Urinary bladder (tissue), 4 donors: Measurements from ENCODE around the gene RAPGEF5. TPM values are rescaled to one million over a fixed set of nuclear protein-coding genes. Genes with fewer than 3 reads are reported as not detected.

Source experiments
- DNase-seq: peaks from one replicate; pipeline ENCODE4 v3.0.0-alpha.2; 2015; ENCODE audit errors: extremely low spot score
- H3K27ac ChIP-seq: one replicate; pipeline ENCODE4 v1.5.1; 2013; ENCODE audit warnings: low read depth, mild to moderate bottlenecking, moderate library complexity
- H3K36me3 ChIP-seq: one replicate; pipeline ENCODE4 v1.6.1; 2013; ENCODE audit warnings: mild to moderate bottlenecking, moderate library complexity; ENCODE audit not compliant: insufficient read depth
- H3K4me1 ChIP-seq: one replicate; pipeline ENCODE4 v1.6.1; 2013; ENCODE audit warnings: mild to moderate bottlenecking, moderate library complexity; ENCODE audit not compliant: insufficient read depth
- H3K4me3 ChIP-seq: one replicate; pipeline ENCODE4 v1.5.1; 2013; ENCODE audit warnings: low read depth, low read length
- WGBS: extraction: QIAGEN DNeasy Blood & Tissue Kit; methylation state at CpG from one replicate; pipeline ENCODE4 v1.1.7; 2013; 5-methylcytosine and 5-hydroxymethylcytosine counted together
- polyA plus RNA-seq: library from polyadenylated mRNA; stranded (reverse); fragments of 200-250 nt; gene quantifications from one replicate; pipeline ENCODE4 v1.2.3, GENCODE V29; 2013
- total RNA-seq: library from RNA; depleted of rRNA; stranded (reverse); fragments of >200 nt; gene quantifications from one replicate; pipeline ENCODE4 v1.2.3, GENCODE V29; 2014
- donor health status: healthy with polysubstance abuse.
- donor health status: healthy.

RAPGEF5 gene
- total and polyA plus RNA-seq, 2 donors, result 12.6 to 99.1 TPM

DNA sequence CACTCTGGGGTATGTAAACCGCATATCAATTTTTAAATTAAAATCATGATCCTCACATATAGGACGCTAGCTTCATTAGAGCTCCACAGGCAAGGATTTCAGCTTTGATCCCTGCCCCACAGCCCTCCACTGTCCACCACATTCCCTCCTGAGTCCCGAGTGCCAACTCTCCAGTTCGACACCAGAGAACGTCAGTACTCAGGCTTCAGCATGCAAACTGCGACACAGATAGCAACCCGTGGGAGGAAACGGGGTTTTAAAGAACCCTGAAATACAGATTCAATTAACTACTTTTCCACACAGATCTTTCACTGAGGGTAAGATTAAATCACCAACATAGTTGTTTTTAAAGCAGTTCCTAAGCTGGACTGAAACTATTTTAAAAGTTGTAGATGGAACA lies 26.1 kb downstream of the RAPGEF5 start:
- no peaks in the 10 kb centered on the region for H3K4me1 ChIP-seq
- 88% methylated on average over 8 of the region's 8 CpGs for WGBS
- no peaks in the 10 kb centered on the region for H3K36me3 ChIP-seq
- H3K4me3 ChIP-seq, result no peak overlapping the region
- no peak for DNase-seq
- H3K27ac ChIP-seq, result no peak overlapping the region

DNA sequence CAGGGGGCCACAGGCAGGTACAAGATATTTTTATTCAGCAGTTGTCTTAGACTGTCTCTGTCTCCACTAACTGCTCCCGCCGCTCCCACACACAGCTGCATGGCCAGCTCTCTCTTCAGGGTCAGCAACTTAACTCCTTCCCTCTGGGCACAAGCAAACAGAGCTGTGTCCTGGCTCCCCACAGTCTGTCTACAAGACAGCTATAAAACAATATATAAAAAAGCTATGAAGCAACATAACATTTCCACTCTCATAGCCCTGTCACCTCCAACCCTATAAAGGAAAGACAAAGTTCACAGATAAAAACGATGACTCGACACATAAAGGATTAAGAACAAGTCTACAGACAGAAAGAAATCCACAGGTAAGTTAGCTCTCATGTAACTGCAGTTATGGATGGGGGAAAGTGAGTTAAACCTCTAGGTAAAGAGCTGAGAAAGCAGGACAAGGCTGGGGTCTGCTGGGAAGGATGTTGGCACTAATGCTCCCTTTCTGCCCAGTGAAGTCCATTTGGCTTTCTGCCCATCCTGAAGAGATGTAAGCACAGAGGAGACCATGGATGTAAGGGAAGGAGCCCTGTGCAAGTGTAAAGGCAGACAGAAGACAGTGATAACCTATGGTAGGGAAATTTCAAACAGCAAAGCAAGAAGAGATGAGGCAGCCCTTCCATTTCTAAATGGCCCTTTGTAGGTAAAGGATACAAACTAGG lies 27.0 kb downstream of the RAPGEF5 start:
- no peak for DNase-seq
- H3K36me3 ChIP-seq, result no peaks in the 10 kb centered on the region
- H3K4me3 ChIP-seq, result no peak overlapping the region
- H3K27ac ChIP-seq, result no peak overlapping the region
- no peaks in the 10 kb centered on the region for H3K4me1 ChIP-seq
- 37% methylated on average over 4 of the region's 4 CpGs for WGBS

DNA sequence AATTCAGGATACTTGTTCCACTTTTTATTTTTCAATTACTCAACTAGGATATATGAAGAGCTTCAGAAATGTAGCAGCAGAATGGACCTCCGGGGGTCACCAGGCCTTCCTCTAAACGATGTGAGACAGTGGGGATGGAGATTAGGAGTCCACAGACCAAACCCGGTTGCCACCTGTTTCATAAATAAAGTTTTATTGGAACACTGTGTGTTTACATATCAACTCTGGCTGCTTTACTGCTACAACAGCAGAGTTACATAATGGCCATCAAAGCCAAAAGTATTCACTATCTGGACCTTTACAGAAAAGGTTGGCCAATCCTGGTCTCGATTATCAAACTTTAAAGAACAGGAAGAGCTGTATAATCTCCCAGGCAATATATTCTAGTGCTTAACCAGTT lies 30.8 kb downstream of the RAPGEF5 start:
- Histone ChIP-seq H3K4me1 (no peaks in the 10 kb centered on the region), H3K36me3 (no peaks in the 10 kb centered on the region), H3K4me3 (no peak overlapping the region), H3K27ac (no peak overlapping the region)
- DNase-seq, result no peak
- WGBS, result 49% methylated on average over 4 of the region's 4 CpGs

DNA sequence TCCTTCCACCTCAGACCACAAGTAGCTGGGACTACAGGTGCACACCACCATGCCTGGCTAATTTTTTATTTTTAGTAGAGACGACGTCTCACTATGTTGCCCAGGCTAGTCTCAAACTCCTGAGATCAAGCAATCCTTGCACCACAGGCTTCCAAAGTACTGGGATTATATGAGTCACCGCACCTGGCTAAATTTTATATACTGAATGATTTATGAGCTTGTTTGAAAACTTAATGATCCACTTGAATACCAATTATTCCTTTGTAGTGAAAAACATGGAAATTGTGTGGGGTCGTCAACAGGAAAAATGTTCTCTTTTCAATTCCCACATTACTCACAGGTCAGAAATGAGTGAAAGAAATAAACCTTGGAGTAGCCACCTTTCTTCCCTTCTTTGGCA lies 31.3 kb downstream of the RAPGEF5 start:
- WGBS, result 78% methylated on average over 4 of the region's 4 CpGs
- H3K27ac ChIP-seq, result no peak overlapping the region
- no peak overlapping the region for H3K4me3 ChIP-seq
- no peak for DNase-seq
- no peaks in the 10 kb centered on the region for H3K4me1 ChIP-seq
- no peaks in the 10 kb centered on the region for H3K36me3 ChIP-seq

DNA sequence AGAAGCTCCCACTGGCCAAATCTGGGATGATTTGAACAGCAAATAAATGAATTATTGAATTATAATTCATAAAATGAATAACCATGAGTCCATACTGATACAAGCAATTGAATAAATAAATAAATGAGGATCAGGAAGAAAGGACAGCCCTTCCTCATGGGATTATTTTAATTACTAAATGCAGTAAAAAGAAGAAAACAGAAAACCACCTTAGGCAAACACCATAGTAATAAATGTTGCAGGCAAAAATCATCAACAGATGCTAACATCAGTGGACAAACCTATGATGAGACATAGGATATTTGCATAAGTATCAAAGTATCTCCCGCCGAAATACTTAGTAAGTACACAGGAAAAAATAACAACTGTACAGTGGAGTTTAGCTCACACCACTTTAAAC lies 33.2 kb downstream of the RAPGEF5 start:
- no peak overlapping the region for H3K27ac ChIP-seq
- 88% methylated on average over 2 of the region's 2 CpGs for WGBS
- no peak overlapping the region for H3K4me3 ChIP-seq
- no peak for DNase-seq
- no peaks in the 10 kb centered on the region for H3K36me3 ChIP-seq
- H3K4me1 ChIP-seq, result no peaks in the 10 kb centered on the region

DNA sequence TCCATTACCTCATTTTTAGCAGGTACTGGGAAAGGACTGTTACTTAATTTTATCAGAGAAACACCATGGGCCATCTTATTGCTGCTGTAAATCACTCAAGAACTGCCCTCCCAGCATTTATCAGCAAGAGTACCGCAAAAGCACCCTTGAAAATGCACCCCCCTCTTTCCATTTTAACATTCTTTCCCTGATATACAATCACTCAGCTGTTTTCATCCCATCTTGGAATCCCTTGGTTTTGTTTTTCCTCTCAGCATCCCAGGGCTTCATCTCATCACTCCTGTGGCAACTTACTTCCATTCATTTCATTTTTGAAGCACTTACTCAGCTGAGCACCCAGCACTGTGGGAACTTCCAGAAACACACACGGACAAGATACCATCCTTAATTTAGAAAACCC lies 36.5 kb downstream of the RAPGEF5 start:
- no peaks in the 10 kb centered on the region for H3K36me3 ChIP-seq
- H3K27ac ChIP-seq, result no peak overlapping the region
- no peak overlapping the region for H3K4me3 ChIP-seq
- no peaks in the 10 kb centered on the region for H3K4me1 ChIP-seq
- WGBS, result 54% methylated on average over 2 of the region's 2 CpGs
- DNase-seq, result no peak

DNA sequence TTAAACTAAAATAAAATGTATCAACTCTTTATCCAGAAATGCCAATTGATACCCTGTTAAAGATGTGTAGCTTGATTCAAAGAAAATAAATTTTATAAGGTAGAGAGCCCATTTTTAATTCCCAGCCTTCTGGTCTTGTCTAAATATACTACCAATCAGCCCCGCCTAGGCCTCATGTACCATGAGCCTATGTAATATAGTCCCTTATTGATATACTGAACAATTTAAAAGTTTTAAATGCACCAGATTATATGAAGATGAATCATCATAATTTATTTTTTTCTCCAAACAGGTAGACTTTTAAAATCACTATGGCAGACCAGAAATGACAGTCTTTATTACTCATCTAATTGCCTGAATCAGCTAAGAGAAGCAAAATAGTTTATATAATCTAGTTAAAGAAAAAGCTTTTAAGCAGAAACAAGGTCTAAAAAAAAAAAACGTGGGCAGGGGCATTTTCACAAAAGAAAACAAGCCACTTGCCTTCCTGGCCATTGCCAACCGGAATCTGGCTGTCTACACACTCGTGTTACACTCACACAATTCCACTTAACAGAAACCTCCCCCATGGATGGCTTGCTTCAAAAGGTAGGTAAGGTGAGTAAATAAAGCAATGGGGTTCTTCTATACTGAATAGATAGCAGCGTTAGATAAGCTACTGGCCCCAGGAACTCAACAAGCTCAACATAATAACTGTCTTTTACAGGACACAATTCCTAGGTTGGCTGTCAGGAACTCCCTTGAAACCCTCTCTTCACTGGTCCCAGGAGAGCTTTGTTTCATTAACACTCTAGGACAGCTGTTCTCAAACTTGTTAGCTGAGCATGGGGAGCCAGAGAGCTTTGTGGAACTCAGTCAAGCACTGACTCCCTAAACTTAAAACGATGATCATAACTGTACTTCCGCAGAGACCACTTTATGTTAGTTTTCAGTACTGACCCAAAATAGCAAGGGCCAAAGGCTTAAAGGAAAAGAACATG lies 37.2 kb downstream of the RAPGEF5 start:
- DNase-seq, result no peak
- WGBS, result 65% methylated on average over 7 of the region's 7 CpGs
- no peak overlapping the region for H3K27ac ChIP-seq

DNA sequence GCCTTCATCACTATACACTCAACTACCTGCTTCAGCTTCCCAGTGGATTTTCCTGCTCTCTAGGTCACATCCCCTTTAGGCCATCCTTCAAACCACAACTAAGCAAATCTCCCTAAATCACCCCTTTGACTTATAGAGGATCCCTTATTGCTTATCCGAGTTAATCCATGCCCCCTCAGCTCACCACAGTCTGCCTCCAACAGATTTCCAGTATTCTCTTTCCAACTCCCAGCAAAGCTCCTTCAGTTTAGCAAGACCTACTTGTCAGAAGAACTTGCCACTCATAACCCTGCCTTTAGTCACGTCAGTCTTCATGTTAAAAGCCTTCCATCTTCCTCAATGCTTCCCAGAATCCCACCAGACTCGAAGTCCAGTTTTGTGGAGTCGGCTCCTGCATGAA lies 38.6 kb downstream of the RAPGEF5 start:
- peaks cover 2% of the 10 kb centered on the region for H3K36me3 ChIP-seq
- no peak overlapping the region for H3K4me3 ChIP-seq
- WGBS, result 82% methylated on average over 4 of the region's 4 CpGs
- no peak for DNase-seq
- no peak overlapping the region for H3K27ac ChIP-seq
- no peaks in the 10 kb centered on the region for H3K4me1 ChIP-seq

More for the DNA sequence above, 37.2 kb downstream of the RAPGEF5 start:
- Histone ChIP-seq H3K4me1 (no peaks in the 10 kb centered on the region), H3K4me3 (no peak overlapping the region), H3K36me3 (no peaks in the 10 kb centered on the region)

DNA sequence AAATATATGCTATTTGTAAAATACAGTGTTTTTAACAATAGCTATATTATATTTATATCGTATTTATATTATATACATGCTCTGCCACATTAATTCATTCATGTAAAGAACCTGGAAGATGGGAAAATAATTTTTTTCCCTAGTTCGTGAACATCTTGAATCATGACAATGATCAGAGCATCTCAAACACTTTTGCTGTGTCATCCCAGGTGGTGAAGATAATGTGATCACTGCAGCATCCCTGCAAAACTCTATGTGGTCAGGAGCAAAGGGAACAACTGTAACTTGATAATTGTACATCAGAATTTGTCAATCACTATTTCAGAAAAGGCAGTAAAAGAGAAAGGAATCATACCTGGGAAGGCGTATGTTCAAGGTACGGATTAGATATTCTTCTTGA lies 39.3 kb downstream of the RAPGEF5 start:
- Histone ChIP-seq H3K4me3 (no peak overlapping the region), H3K27ac (no peak overlapping the region), H3K36me3 (peaks cover 2% of the 10 kb centered on the region), H3K4me1 (no peaks in the 10 kb centered on the region)
- 89% methylated on average over 4 of the region's 4 CpGs for WGBS
- no peak for DNase-seq

DNA sequence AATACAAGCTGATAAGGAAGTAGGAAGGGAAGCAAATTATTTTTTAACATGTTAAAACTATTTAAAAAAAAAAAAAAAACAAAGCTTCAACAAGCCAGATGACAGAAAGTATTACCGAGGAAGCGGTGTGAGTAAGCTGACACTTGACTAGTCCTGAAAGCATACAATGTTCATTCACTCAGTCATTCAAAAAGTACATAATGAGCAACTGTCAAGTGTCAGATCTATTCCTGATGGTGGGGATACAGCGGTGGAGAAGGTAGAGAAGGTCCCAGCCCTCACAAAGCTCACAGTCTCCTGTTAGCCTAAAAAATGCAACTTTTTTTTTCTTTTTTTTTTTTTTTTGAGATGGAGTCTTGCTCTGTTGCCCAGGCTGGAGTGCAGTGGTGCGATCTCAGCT lies 40.0 kb downstream of the RAPGEF5 start:
- Histone ChIP-seq H3K36me3 (peaks cover 2% of the 10 kb centered on the region), H3K4me3 (no peak overlapping the region), H3K4me1 (no peaks in the 10 kb centered on the region), H3K27ac (no peak overlapping the region)
- WGBS, result 91% methylated on average over 4 of the region's 4 CpGs
- no peak for DNase-seq

DNA sequence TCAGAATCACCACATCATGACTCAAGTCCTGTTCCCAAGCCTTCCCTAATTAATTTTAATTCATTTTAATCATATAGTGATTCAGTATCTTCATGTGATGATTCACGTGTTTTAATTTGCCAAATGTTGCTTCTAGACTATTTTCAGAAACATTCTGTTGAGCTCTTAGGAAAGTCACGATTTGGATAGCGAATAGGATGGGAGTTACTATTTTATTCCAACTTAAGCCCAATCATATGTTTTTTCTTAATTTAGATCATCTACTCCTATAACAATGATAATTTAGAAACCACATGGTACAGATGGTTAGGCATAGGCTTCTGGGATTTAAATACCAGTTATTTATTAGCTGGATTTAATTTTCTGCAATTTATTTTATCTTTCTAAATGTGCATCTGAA lies 49.1 kb downstream of the RAPGEF5 start:
- H3K4me3 ChIP-seq, result no peak overlapping the region
- H3K4me1 ChIP-seq, result no peaks in the 10 kb centered on the region
- H3K36me3 ChIP-seq, result no peaks in the 10 kb centered on the region
- WGBS, result 89% methylated on average over 3 of the region's 3 CpGs
- no peak overlapping the region for H3K27ac ChIP-seq
- DNase-seq, result no peak

DNA sequence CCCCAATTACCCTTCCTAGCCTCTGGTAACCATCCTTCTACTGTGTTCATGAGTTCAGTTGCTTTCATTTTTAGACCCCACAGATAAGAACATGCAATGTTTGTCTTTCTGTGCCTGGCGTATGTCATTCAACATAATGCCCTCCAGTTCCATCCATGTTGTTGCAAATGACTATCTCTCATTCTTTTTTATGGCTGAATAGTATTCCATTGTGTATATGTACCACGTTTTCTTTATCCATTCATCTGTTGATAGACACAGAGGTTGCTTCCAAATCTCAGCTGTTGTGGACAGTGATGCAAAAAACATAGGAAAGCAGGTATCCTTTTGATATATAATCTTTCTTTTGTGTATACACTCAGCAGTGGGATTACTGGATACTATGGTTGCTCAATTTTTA lies 51.2 kb downstream of the RAPGEF5 start:
- WGBS, result 90% methylated on average over 2 of the region's 2 CpGs
- DNase-seq, result no peak
- H3K4me3 ChIP-seq, result no peak overlapping the region
- no peaks in the 10 kb centered on the region for H3K4me1 ChIP-seq
- H3K36me3 ChIP-seq, result no peaks in the 10 kb centered on the region
- no peak overlapping the region for H3K27ac ChIP-seq

DNA sequence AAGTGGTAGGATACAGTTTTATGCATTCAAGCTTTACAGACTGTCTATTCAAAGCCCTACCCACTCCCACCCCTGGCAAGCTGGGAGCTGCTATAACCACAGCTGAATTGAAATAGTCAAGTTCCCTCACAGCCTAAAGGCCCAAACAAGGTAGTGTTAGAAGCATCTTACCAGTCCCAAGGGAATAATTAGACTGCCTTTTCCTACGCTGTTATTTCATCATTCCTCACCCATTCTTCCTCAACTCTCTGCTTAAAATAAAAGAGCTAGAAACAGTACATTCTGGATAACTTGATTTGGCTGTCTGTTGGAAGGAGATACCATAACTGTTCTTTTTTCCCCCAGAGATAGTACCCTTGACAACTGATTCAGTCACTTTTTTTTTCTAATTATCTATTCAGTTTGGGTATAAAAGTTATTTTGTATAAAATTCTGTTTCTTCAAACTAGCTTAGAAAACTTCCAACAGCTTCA lies 54.0 kb downstream of the RAPGEF5 start:
- no peak for DNase-seq
- no peak overlapping the region for H3K4me3 ChIP-seq
- no peaks in the 10 kb centered on the region for H3K36me3 ChIP-seq
- no peaks in the 10 kb centered on the region for H3K4me1 ChIP-seq
- WGBS, result 40% methylated on average over 1 of the region's 1 CpG
- H3K27ac ChIP-seq, result no peak overlapping the region

DNA sequence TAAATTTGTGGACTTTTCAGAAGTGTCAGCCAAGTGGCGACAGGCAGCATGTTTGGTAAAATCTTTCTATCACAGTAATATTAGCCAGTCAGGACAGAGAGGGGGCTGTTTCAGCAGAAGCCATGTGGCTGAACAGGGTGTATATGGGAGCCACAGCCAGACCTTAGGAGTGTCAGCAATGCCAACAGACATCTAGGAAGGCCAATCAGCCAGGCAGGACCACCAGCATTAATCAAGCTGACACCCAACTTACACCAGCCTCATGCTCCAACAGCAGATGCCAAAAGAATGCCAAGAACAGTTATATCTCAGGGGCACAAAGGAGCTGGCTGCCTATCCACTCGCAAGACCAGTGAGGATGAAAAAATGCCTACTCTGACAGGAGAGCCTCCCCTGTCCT lies 54.8 kb downstream of the RAPGEF5 start:
- H3K27ac ChIP-seq, result no peak overlapping the region
- no peaks in the 10 kb centered on the region for H3K4me1 ChIP-seq
- H3K4me3 ChIP-seq, result no peak overlapping the region
- no peak for DNase-seq
- no peaks in the 10 kb centered on the region for H3K36me3 ChIP-seq
- WGBS, result 68% methylated on average over 2 of the region's 2 CpGs
